ENCODE results near the gene PCDHGB5. TPM values are rescaled to one million over a fixed set of nuclear protein-coding genes. Genes with fewer than 3 reads are reported as not detected.

PCDHGB5 gene
- polyA plus RNA-seq, 1 donor from 2014 or later, result 0.17 TPM

DNA sequence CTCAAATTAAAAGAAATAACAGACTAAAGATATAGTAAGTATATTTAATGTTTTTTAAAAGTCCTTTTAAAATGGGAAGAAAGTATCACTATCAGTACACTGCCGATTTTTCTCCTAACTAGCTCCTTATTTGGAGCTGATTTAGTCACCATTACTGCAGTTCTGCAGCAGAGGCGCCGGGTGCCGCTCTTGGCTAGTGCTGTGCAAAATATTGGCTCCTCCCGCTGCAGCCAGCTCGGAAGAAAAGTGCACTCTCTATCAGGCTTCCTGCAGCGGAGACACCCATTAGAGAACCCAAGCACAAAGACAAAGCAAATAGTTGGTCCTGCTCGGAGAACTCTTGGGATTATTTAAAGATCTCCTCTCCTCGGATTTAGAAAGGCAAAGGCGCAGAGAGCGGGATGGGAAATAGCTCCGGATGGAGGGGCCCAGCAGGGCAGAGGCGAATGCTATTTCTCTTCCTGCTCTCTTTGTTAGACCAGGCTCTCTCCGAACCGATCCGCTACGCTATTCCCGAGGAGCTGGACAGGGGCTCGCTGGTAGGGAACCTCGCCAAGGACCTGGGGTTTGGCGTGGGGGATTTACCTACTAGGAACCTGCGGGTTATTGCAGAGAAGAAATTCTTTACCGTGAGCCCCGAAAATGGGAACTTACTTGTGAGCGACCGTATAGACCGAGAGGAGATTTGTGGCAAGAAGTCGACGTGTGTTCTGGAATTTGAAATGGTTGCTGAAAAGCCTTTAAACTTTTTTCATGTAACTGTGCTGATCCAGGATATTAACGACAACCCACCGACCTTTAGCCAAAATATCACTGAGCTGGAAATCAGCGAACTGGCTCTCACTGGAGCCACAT is 27.5 kb upstream of the PCDHGB5 start, which contains the start of gene PCDHGB3:
Gene PCDHGB3, plus strand, starts transcription at position 249 of the 855 bp plus-strand sequence. Its CDS starts 153 bp downstream, at position 402.
- Histone ChIP-seq H3K27me3 (ENCODE audit: insufficient read depth, low read depth, low read length) (no peaks in the 10 kb centered on the region), H2AFZ (ENCODE audit: low read depth, low read length) (no peak within 1 kb of the TSS), H3F3A (ENCODE audit: insufficient read depth, low read length, poor library complexity, severe bottlenecking) (no peaks in the 10 kb centered on the region), H3K27ac (ENCODE audit: low read length) (no peak within 1 kb of the TSS), H3K4me3 (ENCODE audit: low read length) (no peak within 1 kb of the TSS), H3K9me3 (ENCODE audit: low read length) (peaks cover 45% of the 10 kb centered on the region), H3K36me3 (ENCODE audit: insufficient read depth, low read length) (no peaks in the 10 kb centered on the region), H4K20me1 (ENCODE audit: insufficient read depth) (no peaks in the 10 kb centered on the region), H3K9ac (ENCODE audit: low read length) (no peak within 1 kb of the TSS), H3K4me2 (ENCODE audit: low read length) (no peak within 1 kb of the TSS), H3K9me2 (ENCODE audit: insufficient read depth, low read length) (no peaks in the 10 kb centered on the region), H3K79me2 (replicated peaks; ENCODE audit: insufficient read depth, low read length) (no peaks in the 10 kb centered on the region)
- TF ChIP-seq SMC3 (conservative IDR thresholded peaks at IDR 0.05; ENCODE audit: poor library complexity) (no peak), EZH2 (IDR thresholded peaks at IDR 0.05; ENCODE audit: borderline replicate concordance, insufficient read depth, low read length, poor library complexity, severe bottlenecking) (no peak), TAF1 (IDR thresholded peaks at IDR 0.05; ENCODE audit: low read depth) (no peak), MXI1 (conservative IDR thresholded peaks at IDR 0.05; ENCODE audit: poor library complexity, severe bottlenecking) (no peak), EP300 (conservative IDR thresholded peaks at IDR 0.05; ENCODE audit: poor library complexity, severe bottlenecking) (no peak), RAD21 (conservative IDR thresholded peaks at IDR 0.05) (no peak), POLR2AphosphoS5 (IDR thresholded peaks at IDR 0.05) (no peak)
- TF ChIP-seq, protein P1, sequence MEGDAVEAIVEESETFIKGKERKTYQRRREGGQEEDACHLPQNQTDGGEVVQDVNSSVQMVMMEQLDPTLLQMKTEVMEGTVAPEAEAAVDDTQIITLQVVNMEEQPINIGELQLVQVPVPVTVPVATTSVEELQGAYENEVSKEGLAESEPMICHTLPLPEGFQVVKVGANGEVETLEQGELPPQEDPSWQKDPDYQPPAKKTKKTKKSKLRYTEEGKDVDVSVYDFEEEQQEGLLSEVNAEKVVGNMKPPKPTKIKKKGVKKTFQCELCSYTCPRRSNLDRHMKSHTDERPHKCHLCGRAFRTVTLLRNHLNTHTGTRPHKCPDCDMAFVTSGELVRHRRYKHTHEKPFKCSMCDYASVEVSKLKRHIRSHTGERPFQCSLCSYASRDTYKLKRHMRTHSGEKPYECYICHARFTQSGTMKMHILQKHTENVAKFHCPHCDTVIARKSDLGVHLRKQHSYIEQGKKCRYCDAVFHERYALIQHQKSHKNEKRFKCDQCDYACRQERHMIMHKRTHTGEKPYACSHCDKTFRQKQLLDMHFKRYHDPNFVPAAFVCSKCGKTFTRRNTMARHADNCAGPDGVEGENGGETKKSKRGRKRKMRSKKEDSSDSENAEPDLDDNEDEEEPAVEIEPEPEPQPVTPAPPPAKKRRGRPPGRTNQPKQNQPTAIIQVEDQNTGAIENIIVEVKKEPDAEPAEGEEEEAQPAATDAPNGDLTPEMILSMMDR (IDR thresholded peaks at IDR 0.05; ENCODE audit: poor library complexity, severe bottlenecking), result no peak
- TF ChIP-seq, protein P2, sequence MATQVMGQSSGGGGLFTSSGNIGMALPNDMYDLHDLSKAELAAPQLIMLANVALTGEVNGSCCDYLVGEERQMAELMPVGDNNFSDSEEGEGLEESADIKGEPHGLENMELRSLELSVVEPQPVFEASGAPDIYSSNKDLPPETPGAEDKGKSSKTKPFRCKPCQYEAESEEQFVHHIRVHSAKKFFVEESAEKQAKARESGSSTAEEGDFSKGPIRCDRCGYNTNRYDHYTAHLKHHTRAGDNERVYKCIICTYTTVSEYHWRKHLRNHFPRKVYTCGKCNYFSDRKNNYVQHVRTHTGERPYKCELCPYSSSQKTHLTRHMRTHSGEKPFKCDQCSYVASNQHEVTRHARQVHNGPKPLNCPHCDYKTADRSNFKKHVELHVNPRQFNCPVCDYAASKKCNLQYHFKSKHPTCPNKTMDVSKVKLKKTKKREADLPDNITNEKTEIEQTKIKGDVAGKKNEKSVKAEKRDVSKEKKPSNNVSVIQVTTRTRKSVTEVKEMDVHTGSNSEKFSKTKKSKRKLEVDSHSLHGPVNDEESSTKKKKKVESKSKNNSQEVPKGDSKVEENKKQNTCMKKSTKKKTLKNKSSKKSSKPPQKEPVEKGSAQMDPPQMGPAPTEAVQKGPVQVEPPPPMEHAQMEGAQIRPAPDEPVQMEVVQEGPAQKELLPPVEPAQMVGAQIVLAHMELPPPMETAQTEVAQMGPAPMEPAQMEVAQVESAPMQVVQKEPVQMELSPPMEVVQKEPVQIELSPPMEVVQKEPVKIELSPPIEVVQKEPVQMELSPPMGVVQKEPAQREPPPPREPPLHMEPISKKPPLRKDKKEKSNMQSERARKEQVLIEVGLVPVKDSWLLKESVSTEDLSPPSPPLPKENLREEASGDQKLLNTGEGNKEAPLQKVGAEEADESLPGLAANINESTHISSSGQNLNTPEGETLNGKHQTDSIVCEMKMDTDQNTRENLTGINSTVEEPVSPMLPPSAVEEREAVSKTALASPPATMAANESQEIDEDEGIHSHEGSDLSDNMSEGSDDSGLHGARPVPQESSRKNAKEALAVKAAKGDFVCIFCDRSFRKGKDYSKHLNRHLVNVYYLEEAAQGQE (IDR thresholded peaks at IDR 0.05; ENCODE audit: borderline replicate concordance), result no peak

GRCh38 chr5:141371572-141372475 is 25.9 kb upstream of the PCDHGB5 start:
- peaks cover 35% of the 10 kb centered on the region for H3K9me3 ChIP-seq (ENCODE audit: low read length)
- TF ChIP-seq MXI1 (conservative IDR thresholded peaks at IDR 0.05; ENCODE audit: poor library complexity, severe bottlenecking) (no peak), RAD21 (conservative IDR thresholded peaks at IDR 0.05) (no peak), EZH2 (IDR thresholded peaks at IDR 0.05; ENCODE audit: borderline replicate concordance, insufficient read depth, low read length, poor library complexity, severe bottlenecking) (no peak), SMC3 (conservative IDR thresholded peaks at IDR 0.05; ENCODE audit: poor library complexity) (no peak), POLR2AphosphoS5 (IDR thresholded peaks at IDR 0.05) (no peak), EP300 (conservative IDR thresholded peaks at IDR 0.05; ENCODE audit: poor library complexity, severe bottlenecking) (no peak), TAF1 (IDR thresholded peaks at IDR 0.05; ENCODE audit: low read depth) (no peak)
- TF ChIP-seq, protein P2 (IDR thresholded peaks at IDR 0.05; ENCODE audit: borderline replicate concordance), result no peak
- TF ChIP-seq, protein P1 (IDR thresholded peaks at IDR 0.05; ENCODE audit: poor library complexity, severe bottlenecking), result no peak
- no peak overlapping the region for H3K4me2 ChIP-seq (ENCODE audit: low read length)
- no peaks in the 10 kb centered on the region for H3F3A ChIP-seq (ENCODE audit: insufficient read depth, low read length, poor library complexity, severe bottlenecking)
- no peaks in the 10 kb centered on the region for H3K9me2 ChIP-seq (ENCODE audit: insufficient read depth, low read length)
- no peaks in the 10 kb centered on the region for H3K36me3 ChIP-seq (ENCODE audit: insufficient read depth, low read length)
- H3K27ac ChIP-seq (ENCODE audit: low read length), result no peak overlapping the region
- no peak overlapping the region for H3K4me3 ChIP-seq (ENCODE audit: low read length)
- no peak overlapping the region for H3K9ac ChIP-seq (ENCODE audit: low read length)
- no peaks in the 10 kb centered on the region for H3K79me2 ChIP-seq (replicated peaks; ENCODE audit: insufficient read depth, low read length)
- H2AFZ ChIP-seq (ENCODE audit: low read depth, low read length), result no peak overlapping the region
- no peaks in the 10 kb centered on the region for H4K20me1 ChIP-seq (ENCODE audit: insufficient read depth)
- no peaks in the 10 kb centered on the region for H3K27me3 ChIP-seq (ENCODE audit: insufficient read depth, low read depth, low read length)

Measured in neural cell (in vitro differentiated cells).